HG03558 (cell line): ENCODE data around the gene MYL3.

Experiments
- ATAC-seq: cut with Tn5 transposase; IDR thresholded peaks from one replicate; pipeline ENCODE4 v1.9.1; 2021; ENCODE audit warnings: moderate number of reproducible peaks; ENCODE audit not compliant: unreplicated experiment; ENCODE audit errors: extremely low read depth

Gene MYL3

GRCh38 chr3:46853441-46854415 is 9.5 kb downstream of the MYL3 start:
- no peak for ATAC-seq

GRCh38 chr3:46852839-46853355 is 10.3 kb downstream of the MYL3 start:
- no peak for ATAC-seq

GRCh38 chr3:46852334-46852720 is 10.9 kb downstream of the MYL3 start:
- no peak for ATAC-seq

- no peak for ATAC-seq
Measured at GRCh38 chr3:46851364-46852333, 11.6 kb downstream of the MYL3 start.

- ATAC-seq: no peak
Measured at GRCh38 chr3:46850468-46850779, 12.8 kb downstream of the MYL3 start.

- no peak for ATAC-seq
Measured at GRCh38 chr3:46849686-46850467, 13.4 kb downstream of the MYL3 start.

GRCh38 chr3:46849045-46849631 is 14.1 kb downstream of the MYL3 start:
- ATAC-seq: no peak

GRCh38 chr3:46848271-46849044 is 14.8 kb downstream of the MYL3 start:
- no peak for ATAC-seq

- ATAC-seq: no peak
Measured at GRCh38 chr3:46847744-46848143, 15.5 kb downstream of the MYL3 start.

- ATAC-seq: no peak
Measured at GRCh38 chr3:46846624-46847542, 16.4 kb downstream of the MYL3 start.

- ATAC-seq: no peak
Measured at GRCh38 chr3:46845860-46846623, 17.2 kb downstream of the MYL3 start.

- ATAC-seq: no peak
Measured at GRCh38 chr3:46845397-46845859, 17.8 kb downstream of the MYL3 start.

- ATAC-seq: no peak
Measured at GRCh38 chr3:46844881-46845312, 18.3 kb downstream of the MYL3 start.

GRCh38 chr3:46844397-46844796 is 18.8 kb downstream of the MYL3 start:
- no peak for ATAC-seq

GRCh38 chr3:46843508-46843907 is 19.7 kb downstream of the MYL3 start:
- ATAC-seq: no peak

GRCh38 chr3:46840491-46840890 is 22.8 kb downstream of the MYL3 start:
- ATAC-seq: no peak

- no peak for ATAC-seq
Measured at GRCh38 chr3:46838301-46838700, 24.9 kb downstream of the MYL3 start.
